ENCODE results near the gene CCL8.

DNA sequence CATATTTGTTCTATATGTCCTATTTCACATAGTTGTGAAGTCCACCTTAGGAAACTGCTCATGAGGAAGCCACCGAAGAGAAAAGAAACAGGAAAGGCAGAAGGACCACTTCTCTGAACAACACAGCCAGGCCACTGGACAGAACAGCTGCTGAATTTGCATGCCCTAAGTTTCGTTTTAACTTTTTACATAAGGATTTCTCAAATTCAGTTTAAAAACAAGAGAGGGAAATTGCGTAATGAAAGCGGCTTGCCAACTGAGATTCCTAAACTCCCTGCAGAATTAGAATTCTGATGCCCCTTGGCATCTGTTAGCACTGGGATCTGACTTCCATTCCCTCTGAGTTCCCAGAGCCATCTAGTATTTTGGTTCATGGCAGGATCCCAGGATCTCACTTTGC lies 5.0 kb upstream of the CCL8 start:
- no peak for TF ChIP-seq EZH2 (IDR thresholded peaks at IDR 0.05; ENCODE audit: borderline replicate concordance)
- TF ChIP-seq, protein P1, sequence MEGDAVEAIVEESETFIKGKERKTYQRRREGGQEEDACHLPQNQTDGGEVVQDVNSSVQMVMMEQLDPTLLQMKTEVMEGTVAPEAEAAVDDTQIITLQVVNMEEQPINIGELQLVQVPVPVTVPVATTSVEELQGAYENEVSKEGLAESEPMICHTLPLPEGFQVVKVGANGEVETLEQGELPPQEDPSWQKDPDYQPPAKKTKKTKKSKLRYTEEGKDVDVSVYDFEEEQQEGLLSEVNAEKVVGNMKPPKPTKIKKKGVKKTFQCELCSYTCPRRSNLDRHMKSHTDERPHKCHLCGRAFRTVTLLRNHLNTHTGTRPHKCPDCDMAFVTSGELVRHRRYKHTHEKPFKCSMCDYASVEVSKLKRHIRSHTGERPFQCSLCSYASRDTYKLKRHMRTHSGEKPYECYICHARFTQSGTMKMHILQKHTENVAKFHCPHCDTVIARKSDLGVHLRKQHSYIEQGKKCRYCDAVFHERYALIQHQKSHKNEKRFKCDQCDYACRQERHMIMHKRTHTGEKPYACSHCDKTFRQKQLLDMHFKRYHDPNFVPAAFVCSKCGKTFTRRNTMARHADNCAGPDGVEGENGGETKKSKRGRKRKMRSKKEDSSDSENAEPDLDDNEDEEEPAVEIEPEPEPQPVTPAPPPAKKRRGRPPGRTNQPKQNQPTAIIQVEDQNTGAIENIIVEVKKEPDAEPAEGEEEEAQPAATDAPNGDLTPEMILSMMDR (IDR thresholded peaks at IDR 0.05; ENCODE audit: poor library complexity), result no peak

Measured in hepatocyte (in vitro differentiated cells).